ENCODE measurements around the gene MAST4.

Gene MAST4

DNA sequence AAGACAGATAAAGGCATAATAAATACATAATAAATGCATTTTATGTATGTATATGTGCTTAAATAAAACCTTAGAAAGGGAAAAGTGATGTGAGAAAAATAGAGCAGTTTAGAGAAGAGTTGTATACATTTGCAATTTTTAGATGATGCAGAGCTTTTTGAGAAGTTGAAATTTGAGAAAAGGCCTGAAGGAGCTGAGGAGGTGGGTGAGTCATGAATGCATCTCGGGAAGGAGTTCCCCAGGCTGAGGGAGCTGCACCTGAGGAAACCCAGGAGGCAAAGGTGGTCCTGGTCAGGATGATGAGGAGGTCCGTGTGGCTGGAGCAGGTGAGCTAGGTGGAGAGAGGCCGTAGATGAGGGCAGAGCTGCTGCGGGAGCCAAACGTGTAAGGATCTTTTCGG lies 617.8 kb downstream of the MAST4 start:
- DNase-seq (ENCODE audit: low spot score), result no peak
- TF ChIP-seq, protein P1, sequence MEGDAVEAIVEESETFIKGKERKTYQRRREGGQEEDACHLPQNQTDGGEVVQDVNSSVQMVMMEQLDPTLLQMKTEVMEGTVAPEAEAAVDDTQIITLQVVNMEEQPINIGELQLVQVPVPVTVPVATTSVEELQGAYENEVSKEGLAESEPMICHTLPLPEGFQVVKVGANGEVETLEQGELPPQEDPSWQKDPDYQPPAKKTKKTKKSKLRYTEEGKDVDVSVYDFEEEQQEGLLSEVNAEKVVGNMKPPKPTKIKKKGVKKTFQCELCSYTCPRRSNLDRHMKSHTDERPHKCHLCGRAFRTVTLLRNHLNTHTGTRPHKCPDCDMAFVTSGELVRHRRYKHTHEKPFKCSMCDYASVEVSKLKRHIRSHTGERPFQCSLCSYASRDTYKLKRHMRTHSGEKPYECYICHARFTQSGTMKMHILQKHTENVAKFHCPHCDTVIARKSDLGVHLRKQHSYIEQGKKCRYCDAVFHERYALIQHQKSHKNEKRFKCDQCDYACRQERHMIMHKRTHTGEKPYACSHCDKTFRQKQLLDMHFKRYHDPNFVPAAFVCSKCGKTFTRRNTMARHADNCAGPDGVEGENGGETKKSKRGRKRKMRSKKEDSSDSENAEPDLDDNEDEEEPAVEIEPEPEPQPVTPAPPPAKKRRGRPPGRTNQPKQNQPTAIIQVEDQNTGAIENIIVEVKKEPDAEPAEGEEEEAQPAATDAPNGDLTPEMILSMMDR (IDR thresholded peaks at IDR 0.05; ENCODE audit: borderline replicate concordance, control extremely low read depth, extremely low read depth, insufficient read depth, missing control alignments), result no peak
- in situ Hi-C loops (cut with MboI; ENCODE audit: low sequenced_read_pairs, unreplicated experiment), result loop anchor here (5.0 to 25.0 kb wide), 2 partner anchors 57 to 227 kb away; no protein-coding TSS in a partner anchor

DNA sequence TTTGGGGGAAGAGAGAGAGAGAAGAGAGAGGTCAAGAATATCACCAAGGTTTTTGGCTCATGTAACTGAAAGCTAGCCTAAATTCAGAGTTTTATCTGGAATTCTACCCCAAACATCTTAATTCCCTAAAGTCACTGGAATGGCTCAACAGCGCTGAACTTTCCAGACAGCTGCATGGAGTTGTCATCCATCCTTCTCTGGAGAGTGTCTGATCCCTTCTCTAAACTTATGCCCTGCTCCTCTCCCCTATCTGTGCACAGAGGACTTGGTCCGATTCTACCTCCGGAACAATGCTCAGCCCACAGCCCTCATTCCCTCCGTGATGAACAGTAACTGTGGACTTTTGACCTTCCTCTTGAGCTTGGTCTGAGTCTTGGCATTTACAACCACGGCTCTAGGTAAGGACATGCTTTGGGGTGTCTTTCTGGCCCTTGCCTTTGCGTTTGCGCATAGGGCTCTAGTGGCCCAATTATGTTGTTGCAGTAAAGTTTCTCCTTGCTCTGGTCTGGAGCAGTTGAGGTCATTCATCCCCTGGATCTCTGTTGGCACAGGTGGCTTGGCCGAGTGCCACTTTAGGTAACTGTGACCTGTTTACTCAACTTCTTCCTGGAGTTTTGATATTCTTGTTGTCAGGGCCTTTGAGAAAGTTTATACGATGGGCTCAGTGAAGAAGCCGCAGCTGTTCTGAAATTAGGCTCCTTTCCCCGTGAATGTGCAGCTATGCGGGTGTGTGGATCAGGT lies 618.7 kb downstream of the MAST4 start:
- in situ Hi-C loops (cut with MboI; ENCODE audit: low sequenced_read_pairs, unreplicated experiment), result loop anchor here (5.0 to 25.0 kb wide), 2 partner anchors 58 to 228 kb away; no protein-coding TSS in a partner anchor
- DNase-seq (ENCODE audit: low spot score), result no peak
- TF ChIP-seq, protein P1 (IDR thresholded peaks at IDR 0.05; ENCODE audit: borderline replicate concordance, control extremely low read depth, extremely low read depth, insufficient read depth, missing control alignments), result no peak

DNA sequence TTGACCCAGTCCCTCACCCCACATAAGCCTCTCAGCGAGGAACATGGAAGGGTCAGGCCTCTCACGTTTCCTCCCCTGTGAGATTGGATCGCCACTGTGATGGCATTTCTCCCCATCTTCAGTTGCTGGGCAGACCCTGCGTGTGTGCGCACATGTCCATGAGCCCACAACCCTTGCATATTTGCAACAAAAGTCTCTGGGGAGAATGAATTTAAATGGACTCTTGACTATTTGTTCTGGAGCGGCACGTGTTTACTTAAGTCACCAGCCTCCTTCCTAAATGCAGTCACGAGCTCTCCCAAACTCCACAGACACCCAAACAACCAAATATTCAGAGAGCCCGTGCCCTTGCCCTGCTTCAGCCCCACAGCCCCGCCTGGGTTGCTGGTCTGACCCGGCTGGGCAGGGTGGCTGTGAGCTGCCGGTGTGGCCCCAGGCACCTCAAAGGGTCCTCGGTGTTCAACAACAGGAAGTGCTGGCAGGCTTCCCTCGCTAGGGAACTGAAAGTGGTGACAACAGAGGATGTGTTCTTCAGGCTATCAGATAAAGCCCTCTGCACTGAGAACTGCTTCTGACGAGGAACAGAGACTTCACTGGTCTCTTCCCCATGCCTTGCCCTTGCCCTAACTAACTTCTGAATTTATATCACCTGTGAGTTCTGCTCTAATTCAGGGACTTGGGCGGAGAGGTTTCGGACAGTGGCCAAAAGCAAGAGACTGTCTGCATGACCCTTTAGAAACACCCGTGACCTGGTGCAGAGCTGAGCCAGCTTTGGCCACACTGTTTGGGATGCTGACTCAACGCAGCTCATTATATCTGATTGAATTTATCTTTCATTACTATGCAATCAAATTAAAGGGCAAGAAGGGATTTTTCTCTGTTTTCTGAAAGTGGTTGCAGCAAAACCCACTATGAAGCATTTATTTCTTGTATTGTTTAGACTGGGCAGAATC lies 619.6 kb downstream of the MAST4 start:
- TF ChIP-seq, protein P1 (IDR thresholded peaks at IDR 0.05; ENCODE audit: borderline replicate concordance, control extremely low read depth, extremely low read depth, insufficient read depth, missing control alignments), result peak; percentile 3
- DNase-seq (ENCODE audit: low spot score), result peak; percentile 77
- in situ Hi-C loops (cut with MboI; ENCODE audit: low sequenced_read_pairs, unreplicated experiment), result loop anchor here (25.0 kb wide), 1 partner anchor 228 kb away; no protein-coding TSS in a partner anchor

DNA sequence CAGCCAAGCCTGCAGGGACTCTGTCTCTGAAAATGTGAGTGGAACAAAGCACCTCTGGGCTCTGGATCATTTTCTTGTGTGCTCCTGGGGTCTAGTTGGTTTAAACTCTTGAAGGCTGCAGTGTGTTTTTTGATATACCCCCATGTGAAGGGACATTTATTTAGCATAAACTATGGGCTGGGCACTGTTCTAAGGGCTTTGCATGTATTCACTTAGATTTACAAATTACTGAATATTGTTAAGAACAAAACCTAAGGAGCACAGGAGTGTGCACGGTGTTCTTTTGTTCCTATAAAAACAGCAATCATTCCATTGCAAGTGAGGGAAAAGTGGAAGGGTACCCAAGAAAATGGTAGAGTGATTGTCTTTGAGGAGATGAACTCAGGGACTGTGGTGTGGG lies 620.4 kb downstream of the MAST4 start:
- TF ChIP-seq, protein P1 (IDR thresholded peaks at IDR 0.05; ENCODE audit: borderline replicate concordance, control extremely low read depth, extremely low read depth, insufficient read depth, missing control alignments), result no peak
- in situ Hi-C loops (cut with MboI; ENCODE audit: low sequenced_read_pairs, unreplicated experiment), result loop anchor here (25.0 kb wide), 1 partner anchor 229 kb away; no protein-coding TSS in a partner anchor
- DNase-seq (ENCODE audit: low spot score), result no peak

Measured in GM13976 (cell line).